K562 (cell line): ENCODE results near the gene ECSIT. TPM values are rescaled to one million over a fixed set of nuclear protein-coding genes. Genes with fewer than 3 reads are reported as not detected.

ENCODE experiments used
- BHLHE40 ChIP-seq: IDR thresholded peaks from 2 replicates; pipeline ENCODE4 v1.6.1; 2011; ENCODE audit warnings: low read length, improper control_type of control experiment
- CCNT2 ChIP-seq: IDR thresholded peaks from 2 replicates; pipeline ENCODE4 v1.6.1; 2011; ENCODE audit warnings: borderline replicate concordance, low read depth, mild to moderate bottlenecking, moderate library complexity, mixed read lengths, low read length; ENCODE audit not compliant: insufficient read length; ENCODE audit errors: extremely low read depth
- EHMT2 ChIP-seq: fragments of 450-650 bp; IDR thresholded peaks from 2 replicates; pipeline ENCODE4 v1.6.1; 2018; ENCODE audit warnings: antibody characterized with exemption
- JUNB ChIP-seq: fragments of 450-650 bp; formaldehyde crosslinking; conservative IDR thresholded peaks from 2 replicates; pipeline ENCODE4 v1.4.0; 2020; ENCODE audit warnings: mild to moderate bottlenecking
- NCOA2 ChIP-seq, 2 experiments: fragments of 450-650 bp; IDR thresholded peaks; 2 replicates each; pipeline ENCODE4 v1.6.1; 2018; ENCODE audit warnings: mild to moderate bottlenecking in 2 of 2, moderate library complexity in 1 of 2; ENCODE audit not compliant: partially characterized antibody in 2 of 2
- NEUROD1 ChIP-seq: fragments of 150-350 bp; IDR thresholded peaks from 2 replicates; pipeline ENCODE4 v1.6.1; 2014; ENCODE audit warnings: borderline replicate concordance, low read length, low read depth; ENCODE audit not compliant: partially characterized antibody
- RB1 ChIP-seq: fragments of 450-650 bp; IDR thresholded peaks from 2 replicates; pipeline ENCODE4 v1.6.1; 2017; ENCODE audit warnings: low read depth, mild to moderate bottlenecking
- RBM25 ChIP-seq: fragments of 200-400 bp; formaldehyde crosslinking; IDR thresholded peaks from 2 replicates; pipeline ENCODE4 v1.6.1; 2018; ENCODE audit warnings: low read length, low read depth, moderate library complexity; ENCODE audit not compliant: severe bottlenecking
- SRSF1 ChIP-seq: fragments of 200-400 bp; formaldehyde crosslinking; IDR thresholded peaks from 2 replicates; pipeline ENCODE4 v1.6.1; 2017; ENCODE audit warnings: mild to moderate bottlenecking, low read depth, low read length, moderate library complexity
- TFE3 ChIP-seq: fragments of 450-650 bp; formaldehyde crosslinking; IDR thresholded peaks from 2 replicates; pipeline ENCODE4 v1.4.0; 2020; ENCODE audit warnings: mild to moderate bottlenecking, mixed read lengths
- ZNF12 ChIP-seq: sonication (generic); formaldehyde crosslinking; IDR thresholded peaks from 2 replicates; pipeline ENCODE4 v1.4.0; 2020; ENCODE audit warnings: mild to moderate bottlenecking, missing genetic modification reagents
- ZNF263 ChIP-seq: sonication (generic); formaldehyde crosslinking; IDR thresholded peaks from 2 replicates; pipeline ENCODE4 v1.8.0; 2022; ENCODE audit warnings: mild to moderate bottlenecking, missing genetic modification reagents, borderline replicate concordance
- ZNF407 ChIP-seq: fragments of 450-650 bp; IDR thresholded peaks from 2 replicates; pipeline ENCODE4 v1.6.1; 2016; ENCODE audit warnings: low read depth
- polyA plus RNA-seq, 8 experiments: library from polyadenylated mRNA; depleted of rRNA in 4 of 8; stranded (reverse) in 5 of 8; unstranded in 3 of 8; fragments of >200 nt; fragmentation: Nextera tagmentation in 2 of 8; fragmentation: Illumina TruSeq in 1 of 8; extraction: Ambion mirVana in 2 of 8; extraction: Trizol in 1 of 8; gene quantifications; 2 replicates each; pipeline versions ENCODE4 v1.2.1 to v1.2.3, GENCODE V29; 2011 to 2014; ENCODE audit warnings: inconsistent platforms in 1 of 8, missing spikeins in 1 of 8
- total RNA-seq, 7 experiments: library from RNA; depleted of rRNA in 6 of 7; stranded (reverse); fragments of >200 nt in 6 of 7; fragmentation: Illumina TruSeq in 2 of 7; extraction: Trizol in 2 of 7; gene quantifications; 2 replicates each; pipeline versions ENCODE4 v1.2.1 to v1.2.3, GENCODE V29; 2011 to 2021; ENCODE audit warnings: low replicate concordance in 1 of 7
- TF ChIP-seq, protein P1 (sequence below): sonication (generic); formaldehyde crosslinking; IDR thresholded peaks from 2 replicates; pipeline ENCODE4 v1.8.0; 2022; ENCODE audit warnings: mild to moderate bottlenecking, missing genetic modification reagents
- TF ChIP-seq, protein P2 (sequence below): IDR thresholded peaks from 2 replicates; pipeline ENCODE4 v1.6.1; 2014; ENCODE audit warnings: antibody characterized with exemption

The ECSIT gene
- total and polyA plus RNA-seq, 9 of the 15 experiments (the other 6 are each of a cell fraction or from before 2014, with no cell fraction given) = 1.1 to 82.5 (median 43.9) TPM

GRCh38 chr19:11479090-11479897, 49.6 kb downstream of the ECSIT start (continued):
- TF ChIP-seq, protein P1, sequence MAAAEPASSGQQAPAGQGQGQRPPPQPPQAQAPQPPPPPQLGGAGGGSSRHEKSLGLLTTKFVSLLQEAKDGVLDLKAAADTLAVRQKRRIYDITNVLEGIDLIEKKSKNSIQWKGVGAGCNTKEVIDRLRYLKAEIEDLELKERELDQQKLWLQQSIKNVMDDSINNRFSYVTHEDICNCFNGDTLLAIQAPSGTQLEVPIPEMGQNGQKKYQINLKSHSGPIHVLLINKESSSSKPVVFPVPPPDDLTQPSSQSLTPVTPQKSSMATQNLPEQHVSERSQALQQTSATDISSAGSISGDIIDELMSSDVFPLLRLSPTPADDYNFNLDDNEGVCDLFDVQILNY (CRISPR knock-in tag) = no peak
- TF ChIP-seq, protein P2, sequence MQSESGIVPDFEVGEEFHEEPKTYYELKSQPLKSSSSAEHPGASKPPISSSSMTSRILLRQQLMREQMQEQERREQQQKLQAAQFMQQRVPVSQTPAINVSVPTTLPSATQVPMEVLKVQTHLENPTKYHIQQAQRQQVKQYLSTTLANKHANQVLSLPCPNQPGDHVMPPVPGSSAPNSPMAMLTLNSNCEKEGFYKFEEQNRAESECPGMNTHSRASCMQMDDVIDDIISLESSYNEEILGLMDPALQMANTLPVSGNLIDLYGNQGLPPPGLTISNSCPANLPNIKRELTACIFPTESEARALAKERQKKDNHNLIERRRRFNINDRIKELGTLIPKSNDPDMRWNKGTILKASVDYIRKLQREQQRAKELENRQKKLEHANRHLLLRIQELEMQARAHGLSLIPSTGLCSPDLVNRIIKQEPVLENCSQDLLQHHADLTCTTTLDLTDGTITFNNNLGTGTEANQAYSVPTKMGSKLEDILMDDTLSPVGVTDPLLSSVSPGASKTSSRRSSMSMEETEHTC = no peak
- peak; percentile 88 for TF ChIP-seq CCNT2
- no peak for TF ChIP-seq ZNF12 (CRISPR knock-in tag)
- peak; percentile 78 for TF ChIP-seq RB1
- TF ChIP-seq EHMT2 = peak; percentile 94
- TF ChIP-seq JUNB (CRISPR knock-in tag) = no peak
- TF ChIP-seq RBM25 = peak; percentile 90
- peak; percentile 75; the same call in 1 of the 2 replicates for TF ChIP-seq ZNF263
- no peak for TF ChIP-seq SRSF1
- no peak for TF ChIP-seq ZNF407
- no peak for TF ChIP-seq TFE3
- TF ChIP-seq NEUROD1 = peak; percentile 23
- TF ChIP-seq NCOA2 (IDR thresholded peaks at IDR 0.05; ENCODE audit: partially characterized antibody in 2 of 2) = no peak
- 0 out of 2 replicates have a peak, but pooled peaks have one; percentile 20 for TF ChIP-seq BHLHE40
